ENCODE results near the gene FOXL1. TPM values are rescaled to one million over a fixed set of nuclear protein-coding genes. Genes with fewer than 3 reads are reported as not detected.

The FOXL1 gene
- total RNA-seq, 2 experiments from 2014 or later, result not detected

GRCh38 chr16:86614699-86615098 lies 36.4 kb downstream of the FOXL1 start:
- intact Hi-C loops (cut with DNase I, micrococcal nuclease), result no loop called here
- H3K4me3 Mint-ChIP-seq, result no peak overlapping the region
- POLR2A ChIA-PET, result no interaction called here
- no peaks in the 10 kb centered on the region for H3K36me3 Mint-ChIP-seq (ENCODE audit: low read depth)
- peaks cover 24% of the 10 kb centered on the region for H3K27me3 Mint-ChIP-seq
- CTCF ChIA-PET, result no interaction called here
- H3K4me1 Mint-ChIP-seq (ENCODE audit: low read depth), result no peaks in the 10 kb centered on the region
- H3K36me3 ChIP-seq (ENCODE audit: insufficient read depth, low read length), result no peaks in the 10 kb centered on the region
- H3K9me3 ChIP-seq (ENCODE audit: control insufficient read depth in 1 of 2, insufficient read depth in 1 of 2, low read length in 2 of 2), result peaks cover 0 to 8% of the 10 kb centered on the region in 2 experiments
- no peaks in the 10 kb centered on the region for H3K9me3 Mint-ChIP-seq
- ATAC-seq (ENCODE audit: poor library complexity) (no peak), DNase-seq (no peak)
- H3K4me1 ChIP-seq (ENCODE audit: insufficient read depth, low read length), result no peaks in the 10 kb centered on the region
- TF ChIP-seq, protein P1, sequence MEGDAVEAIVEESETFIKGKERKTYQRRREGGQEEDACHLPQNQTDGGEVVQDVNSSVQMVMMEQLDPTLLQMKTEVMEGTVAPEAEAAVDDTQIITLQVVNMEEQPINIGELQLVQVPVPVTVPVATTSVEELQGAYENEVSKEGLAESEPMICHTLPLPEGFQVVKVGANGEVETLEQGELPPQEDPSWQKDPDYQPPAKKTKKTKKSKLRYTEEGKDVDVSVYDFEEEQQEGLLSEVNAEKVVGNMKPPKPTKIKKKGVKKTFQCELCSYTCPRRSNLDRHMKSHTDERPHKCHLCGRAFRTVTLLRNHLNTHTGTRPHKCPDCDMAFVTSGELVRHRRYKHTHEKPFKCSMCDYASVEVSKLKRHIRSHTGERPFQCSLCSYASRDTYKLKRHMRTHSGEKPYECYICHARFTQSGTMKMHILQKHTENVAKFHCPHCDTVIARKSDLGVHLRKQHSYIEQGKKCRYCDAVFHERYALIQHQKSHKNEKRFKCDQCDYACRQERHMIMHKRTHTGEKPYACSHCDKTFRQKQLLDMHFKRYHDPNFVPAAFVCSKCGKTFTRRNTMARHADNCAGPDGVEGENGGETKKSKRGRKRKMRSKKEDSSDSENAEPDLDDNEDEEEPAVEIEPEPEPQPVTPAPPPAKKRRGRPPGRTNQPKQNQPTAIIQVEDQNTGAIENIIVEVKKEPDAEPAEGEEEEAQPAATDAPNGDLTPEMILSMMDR (IDR thresholded peaks at IDR 0.05), result no peak
- H3K27ac ChIP-seq (ENCODE audit: low read depth in 1 of 2, low read length in 2 of 2), result no peak overlapping the region
- peaks cover 0 to 10% of the 10 kb centered on the region in 2 experiments for H3K27me3 ChIP-seq (ENCODE audit: control insufficient read depth in 1 of 2, insufficient read depth in 2 of 2, low read length in 2 of 2)
- no peak overlapping the region for H3K4me3 ChIP-seq (ENCODE audit: low read length)
- H3K27ac Mint-ChIP-seq, result no peak overlapping the region

GRCh38 chr16:86616906-86617305 lies 38.6 kb downstream of the FOXL1 start:
- H3K4me3 Mint-ChIP-seq, result no peak overlapping the region
- intact Hi-C loops (cut with DNase I, micrococcal nuclease), result no loop called here
- peaks cover 15% of the 10 kb centered on the region for H3K27me3 Mint-ChIP-seq
- H3K9me3 Mint-ChIP-seq, result no peaks in the 10 kb centered on the region
- DNase-seq, result no peak
- Histone ChIP-seq H3K4me1 (ENCODE audit: insufficient read depth, low read length) (no peaks in the 10 kb centered on the region), H3K36me3 (ENCODE audit: insufficient read depth, low read length) (no peaks in the 10 kb centered on the region), H3K27me3 (ENCODE audit: control insufficient read depth in 1 of 2, insufficient read depth in 2 of 2, low read length in 2 of 2) (no peaks in the 10 kb centered on the region), H3K4me3 (ENCODE audit: low read length) (no peak overlapping the region), H3K9me3 (ENCODE audit: control insufficient read depth in 1 of 2, insufficient read depth in 1 of 2, low read length in 2 of 2) (peaks cover 0 to 9% of the 10 kb centered on the region in 2 experiments), H3K27ac (ENCODE audit: low read depth in 1 of 2, low read length in 2 of 2) (no peak overlapping the region)
- no peaks in the 10 kb centered on the region for H3K4me1 Mint-ChIP-seq (ENCODE audit: low read depth)
- TF ChIP-seq, protein P1 (IDR thresholded peaks at IDR 0.05), result no peak
- H3K36me3 Mint-ChIP-seq (ENCODE audit: low read depth), result no peaks in the 10 kb centered on the region
- CTCF ChIA-PET, result no interaction called here
- POLR2A ChIA-PET, result no interaction called here
- no peak overlapping the region for H3K27ac Mint-ChIP-seq
- no peak for ATAC-seq (ENCODE audit: poor library complexity)

GRCh38 chr16:86618431-86619238 lies 40.3 kb downstream of the FOXL1 start:
- Histone ChIP-seq H3K27ac (ENCODE audit: low read depth in 1 of 2, low read length in 2 of 2) (no peak overlapping the region), H3K9me3 (ENCODE audit: control insufficient read depth in 1 of 2, insufficient read depth in 1 of 2, low read length in 2 of 2) (peaks cover 0 to 9% of the 10 kb centered on the region in 2 experiments), H3K36me3 (ENCODE audit: insufficient read depth, low read length) (no peaks in the 10 kb centered on the region), H3K4me1 (ENCODE audit: insufficient read depth, low read length) (no peaks in the 10 kb centered on the region), H3K4me3 (ENCODE audit: low read length) (no peak overlapping the region), H3K27me3 (ENCODE audit: control insufficient read depth in 1 of 2, insufficient read depth in 2 of 2, low read length in 2 of 2) (no peaks in the 10 kb centered on the region)
- intact Hi-C loops (cut with DNase I, micrococcal nuclease), result no loop called here
- DNase-seq, result no peak
- peaks cover 8% of the 10 kb centered on the region for H3K27me3 Mint-ChIP-seq
- H3K4me1 Mint-ChIP-seq (ENCODE audit: low read depth), result no peaks in the 10 kb centered on the region
- H3K9me3 Mint-ChIP-seq, result no peaks in the 10 kb centered on the region
- no peak for ATAC-seq (ENCODE audit: poor library complexity)
- ChIA-PET POLR2A (no interaction called here), CTCF (no interaction called here)
- no peaks in the 10 kb centered on the region for H3K36me3 Mint-ChIP-seq (ENCODE audit: low read depth)
- TF ChIP-seq, protein P1 (IDR thresholded peaks at IDR 0.05), result no peak
- H3K27ac Mint-ChIP-seq, result no peak overlapping the region
- H3K4me3 Mint-ChIP-seq, result no peak overlapping the region
